Endodermal cell (in vitro differentiated cells): ENCODE measurements around the gene UNK. TPM values are rescaled to one million over a fixed set of nuclear protein-coding genes. Genes with fewer than 3 reads are reported as not detected.

Source experiments
- DNase-seq: peaks from one replicate; pipeline ENCODE4 v3.0.0-alpha.2; 2017
- H3K27ac ChIP-seq: 2 replicates; pipeline ENCODE4 v1.5.1; 2013; ENCODE audit warnings: mild to moderate bottlenecking, low read depth, low read length, moderate library complexity
- H3K27me3 ChIP-seq: 2 replicates; pipeline ENCODE4 v1.6.1; 2013; ENCODE audit warnings: mild to moderate bottlenecking, low read length, moderate library complexity; ENCODE audit not compliant: insufficient read depth, control insufficient read depth, poor library complexity, severe bottlenecking
- H3K36me3 ChIP-seq: 2 replicates; pipeline ENCODE4 v1.7.0; 2013; ENCODE audit warnings: mild to moderate bottlenecking, low read length, moderate library complexity; ENCODE audit not compliant: control insufficient read depth, insufficient read depth
- H3K4me1 ChIP-seq: one replicate; pipeline ENCODE4 v1.7.0; 2013; ENCODE audit warnings: low read length; ENCODE audit not compliant: control insufficient read depth, insufficient read depth
- H3K4me3 ChIP-seq: 2 replicates; pipeline ENCODE4 v1.5.1; 2013; ENCODE audit warnings: mild to moderate bottlenecking, low read length, moderate library complexity
- H3K9ac ChIP-seq: 2 replicates; pipeline ENCODE4 v1.6.1; 2013; ENCODE audit warnings: mild to moderate bottlenecking, low read length, moderate library complexity; ENCODE audit not compliant: poor library complexity, severe bottlenecking; ENCODE audit errors: extremely low read depth
- H3K9me3 ChIP-seq: 2 replicates; pipeline ENCODE4 v1.6.1; 2013; ENCODE audit warnings: mild to moderate bottlenecking, low read length, moderate library complexity; ENCODE audit not compliant: control insufficient read depth
- H3K27ac Mint-ChIP-seq: 2 replicates; pipeline ENCODE4 v1.8.0; 2020; ENCODE audit warnings: mixed read lengths
- H3K27me3 Mint-ChIP-seq: 2 replicates; pipeline ENCODE4 v1.8.0; 2021; ENCODE audit warnings: mild to moderate bottlenecking, mixed read lengths; ENCODE audit not compliant: insufficient read depth
- H3K36me3 Mint-ChIP-seq: 2 replicates; pipeline ENCODE4 v1.8.0; 2020; ENCODE audit warnings: low read depth, mixed read lengths
- H3K4me1 Mint-ChIP-seq: 2 replicates; pipeline ENCODE4 v1.8.0; 2020; ENCODE audit warnings: mixed read lengths
- H3K4me3 Mint-ChIP-seq: 2 replicates; pipeline ENCODE4 v1.8.0; 2020; ENCODE audit warnings: mild to moderate bottlenecking, moderate library complexity, mixed read lengths
- H3K9me3 Mint-ChIP-seq: 2 replicates; pipeline ENCODE4 v1.8.0; 2020; ENCODE audit warnings: mild to moderate bottlenecking, mixed read lengths
- WGBS, 2 experiments: methylation state at CpG; one replicate each; pipeline versions ENCODE4 v1.1.5 to v1.1.7; 2013; ENCODE audit warnings: missing lambda C conversion rate in 2 of 2, mixed read lengths in 1 of 2; ENCODE audit not compliant: insufficient coverage in 1 of 2, insufficient read length in 1 of 2; 5-methylcytosine and 5-hydroxymethylcytosine counted together
- total RNA-seq, 2 donors: library from RNA; stranded (reverse); fragmentation: NEBNext Ultra II Directional in 1 of 2; extraction: Animal tissue kit (Norgen Biotek cat#: 25700) in 1 of 2; gene quantifications; 2 replicates in 1 of 2; 3 replicates in 1 of 2; pipeline ENCODE4 v1.2.1, GENCODE V29; 2021
- TF ChIP-seq, protein P1 (sequence below): fragments of 200-600 bp; sonication (generic); conservative IDR thresholded peaks from 2 replicates; pipeline ENCODE4 v1.5.0; 2021; ENCODE audit warnings: antibody characterized with exemption, mild to moderate bottlenecking

Gene UNK
- total RNA-seq, 2 donors from 2014 or later: 38.0 to 39.0 TPM

DNA sequence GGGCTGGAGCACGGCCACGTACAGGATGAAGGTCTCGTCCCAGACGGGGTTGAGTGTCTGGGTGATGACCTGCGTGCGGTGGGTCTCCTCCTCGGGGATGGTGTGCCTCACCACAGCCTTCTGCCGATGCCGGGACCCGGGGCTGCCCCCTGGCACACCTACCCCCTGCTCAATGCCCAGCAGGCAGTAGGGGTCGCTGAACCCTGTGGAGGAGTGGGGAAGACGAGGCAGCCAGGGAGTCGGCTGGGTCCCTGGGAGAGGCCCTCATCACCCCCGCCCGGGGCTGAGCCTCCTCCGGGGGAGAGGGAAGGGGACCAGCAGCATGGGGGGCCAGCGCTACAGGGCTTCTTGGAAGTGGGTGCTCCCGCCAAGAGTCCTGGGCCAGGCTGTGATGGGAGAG lies 57.8 kb downstream of the UNK start:
- H3K9me3 ChIP-seq: no peaks in the 10 kb centered on the region
- no peaks in the 10 kb centered on the region for H3K27me3 Mint-ChIP-seq
- no peak for DNase-seq
- H3K36me3 ChIP-seq: peaks cover 12% of the 10 kb centered on the region
- no peaks in the 10 kb centered on the region for H3K9me3 Mint-ChIP-seq
- H3K36me3 Mint-ChIP-seq: peaks cover 17% of the 10 kb centered on the region
- no peak overlapping the region for H3K4me3 Mint-ChIP-seq
- H3K4me1 ChIP-seq: no peaks in the 10 kb centered on the region
- peak overlapping the region; percentile 44 for H3K27ac Mint-ChIP-seq
- WGBS, 2 experiments: 95 to 97% methylated on average over 11 to 18 of the region's 18 CpGs
- no peak overlapping the region for H3K9ac ChIP-seq
- H3K27me3 ChIP-seq: no peaks in the 10 kb centered on the region
- no peak overlapping the region for H3K27ac ChIP-seq
- TF ChIP-seq, protein P1, sequence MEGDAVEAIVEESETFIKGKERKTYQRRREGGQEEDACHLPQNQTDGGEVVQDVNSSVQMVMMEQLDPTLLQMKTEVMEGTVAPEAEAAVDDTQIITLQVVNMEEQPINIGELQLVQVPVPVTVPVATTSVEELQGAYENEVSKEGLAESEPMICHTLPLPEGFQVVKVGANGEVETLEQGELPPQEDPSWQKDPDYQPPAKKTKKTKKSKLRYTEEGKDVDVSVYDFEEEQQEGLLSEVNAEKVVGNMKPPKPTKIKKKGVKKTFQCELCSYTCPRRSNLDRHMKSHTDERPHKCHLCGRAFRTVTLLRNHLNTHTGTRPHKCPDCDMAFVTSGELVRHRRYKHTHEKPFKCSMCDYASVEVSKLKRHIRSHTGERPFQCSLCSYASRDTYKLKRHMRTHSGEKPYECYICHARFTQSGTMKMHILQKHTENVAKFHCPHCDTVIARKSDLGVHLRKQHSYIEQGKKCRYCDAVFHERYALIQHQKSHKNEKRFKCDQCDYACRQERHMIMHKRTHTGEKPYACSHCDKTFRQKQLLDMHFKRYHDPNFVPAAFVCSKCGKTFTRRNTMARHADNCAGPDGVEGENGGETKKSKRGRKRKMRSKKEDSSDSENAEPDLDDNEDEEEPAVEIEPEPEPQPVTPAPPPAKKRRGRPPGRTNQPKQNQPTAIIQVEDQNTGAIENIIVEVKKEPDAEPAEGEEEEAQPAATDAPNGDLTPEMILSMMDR: no peak
- H3K4me1 Mint-ChIP-seq: peaks cover 6% of the 10 kb centered on the region
- H3K4me3 ChIP-seq: no peak overlapping the region

DNA sequence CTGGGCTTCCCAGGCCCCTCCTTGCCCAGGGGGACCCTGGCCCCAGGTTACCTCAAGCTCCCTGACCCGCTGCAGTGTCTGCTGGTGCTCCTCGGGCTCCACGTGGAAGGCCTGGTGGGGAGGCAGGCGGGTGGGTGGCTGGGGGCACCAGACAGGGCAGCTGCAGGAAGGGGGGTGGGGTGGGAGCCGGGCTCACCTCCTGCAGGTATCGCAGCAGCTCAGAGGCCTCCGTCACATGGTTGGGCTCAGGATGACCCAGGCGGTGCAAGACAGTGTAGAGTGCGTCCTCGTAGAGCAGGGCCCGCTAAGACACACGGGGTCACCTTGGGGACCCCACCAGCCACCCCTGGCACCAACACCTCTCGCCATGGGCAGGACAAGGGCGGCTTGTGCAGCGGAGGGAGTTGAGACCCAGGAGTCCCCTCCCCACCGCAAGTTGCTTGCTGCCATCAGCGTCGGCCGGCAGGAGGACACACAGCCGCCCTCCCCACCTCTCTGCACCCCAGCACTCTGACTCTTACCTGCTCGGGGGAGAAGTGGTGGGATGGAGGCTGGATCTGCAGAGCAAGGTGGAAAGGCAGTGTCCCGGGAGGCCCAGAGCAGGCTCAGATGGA lies 58.5 kb downstream of the UNK start:
- H3K4me3 Mint-ChIP-seq: no peak overlapping the region
- H3K9ac ChIP-seq: no peak overlapping the region
- H3K36me3 Mint-ChIP-seq: peaks cover 24% of the 10 kb centered on the region
- H3K4me1 Mint-ChIP-seq: peaks cover 6% of the 10 kb centered on the region
- 92 to 96% methylated on average over 11 to 21 of the region's 22 CpGs for WGBS, 2 experiments
- no peaks in the 10 kb centered on the region for H3K27me3 Mint-ChIP-seq
- no peak overlapping the region for H3K27ac ChIP-seq
- H3K36me3 ChIP-seq: peaks cover 19% of the 10 kb centered on the region
- no peaks in the 10 kb centered on the region for H3K9me3 ChIP-seq
- TF ChIP-seq, protein P1: no peak
- no peaks in the 10 kb centered on the region for H3K4me1 ChIP-seq
- H3K9me3 Mint-ChIP-seq: no peaks in the 10 kb centered on the region
- H3K4me3 ChIP-seq: no peak overlapping the region
- H3K27me3 ChIP-seq: no peaks in the 10 kb centered on the region
- no peak for DNase-seq
- no peak overlapping the region for H3K27ac Mint-ChIP-seq

DNA sequence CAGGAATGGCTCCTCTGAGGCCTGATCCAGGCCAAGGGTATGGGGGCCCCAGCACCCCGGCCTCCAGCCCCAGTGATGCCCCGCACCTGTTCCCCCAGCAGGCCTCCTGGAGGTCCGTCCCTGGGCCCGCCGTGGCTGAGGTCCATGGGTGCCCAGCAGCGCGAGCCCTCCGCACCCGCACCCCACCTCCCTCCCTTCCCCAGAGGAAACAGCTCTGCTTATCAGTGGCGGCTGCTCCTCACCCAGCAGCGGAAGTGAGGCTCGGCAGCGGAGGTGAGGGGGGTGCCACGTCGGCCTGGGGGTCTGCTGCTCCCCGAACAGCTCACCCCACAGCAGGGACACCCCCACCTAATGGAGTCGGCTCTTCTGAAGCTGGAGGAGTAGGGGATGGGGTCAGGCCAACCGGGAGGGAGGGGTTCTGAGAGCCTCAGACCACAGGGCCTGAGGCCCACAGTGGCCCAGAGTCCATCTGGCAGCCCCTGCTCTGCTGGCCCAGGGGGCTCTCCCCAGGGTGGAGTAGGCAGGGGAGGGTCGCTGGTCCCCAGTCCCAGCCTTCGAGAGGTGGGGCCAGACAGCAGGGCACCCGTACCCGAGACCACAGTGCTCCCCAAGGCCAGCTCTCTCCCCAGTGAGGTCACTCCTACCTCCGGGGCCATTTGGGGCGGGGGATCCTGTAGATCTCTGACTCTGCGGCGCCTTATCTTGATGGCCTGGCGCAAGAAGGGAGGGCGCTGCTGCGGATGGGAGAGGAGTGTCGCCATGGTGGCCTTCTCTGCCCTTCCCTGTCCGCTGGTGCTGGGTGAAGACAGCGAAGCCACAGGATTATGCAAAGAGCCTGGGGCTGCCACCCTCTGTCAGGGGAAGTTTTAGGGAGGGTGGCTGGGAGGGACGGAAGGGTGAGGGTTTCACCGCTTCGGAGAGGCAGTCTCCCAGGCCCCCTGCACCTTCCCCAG lies 59.2 kb downstream of the UNK start, which contains the start of gene UNC13D:
Gene UNC13D (minus strand): TSS at position 828 of the 953 bp plus-strand sequence. CDS start 67 bp downstream, at position 761.
- no peak for DNase-seq
- no peaks in the 10 kb centered on the region for H3K4me1 ChIP-seq
- 93% methylated on average over 18 to 35 of the region's 35 CpGs for WGBS, 2 experiments
- no peak within 1 kb of the TSS for H3K27ac ChIP-seq
- Mint-ChIP-seq H3K9me3 (no peaks in the 10 kb centered on the region), H3K4me1 (peaks cover 7% of the 10 kb centered on the region), H3K36me3 (peaks cover 28% of the 10 kb centered on the region), H3K27me3 (no peaks in the 10 kb centered on the region), H3K27ac (peak within 1 kb of the TSS; percentile 39), H3K4me3 (no peak within 1 kb of the TSS)
- H3K36me3 ChIP-seq: peaks cover 24% of the 10 kb centered on the region
- no peaks in the 10 kb centered on the region for H3K27me3 ChIP-seq
- no peak within 1 kb of the TSS for H3K4me3 ChIP-seq
- no peaks in the 10 kb centered on the region for H3K9me3 ChIP-seq
- TF ChIP-seq, protein P1: no peak
- no peak within 1 kb of the TSS for H3K9ac ChIP-seq
